ENCODE measurements around the gene TIFAB.
A peak's percentile ranks its signal among the peaks of the same experiment; 100 is the strongest.

TIFAB gene

DNA sequence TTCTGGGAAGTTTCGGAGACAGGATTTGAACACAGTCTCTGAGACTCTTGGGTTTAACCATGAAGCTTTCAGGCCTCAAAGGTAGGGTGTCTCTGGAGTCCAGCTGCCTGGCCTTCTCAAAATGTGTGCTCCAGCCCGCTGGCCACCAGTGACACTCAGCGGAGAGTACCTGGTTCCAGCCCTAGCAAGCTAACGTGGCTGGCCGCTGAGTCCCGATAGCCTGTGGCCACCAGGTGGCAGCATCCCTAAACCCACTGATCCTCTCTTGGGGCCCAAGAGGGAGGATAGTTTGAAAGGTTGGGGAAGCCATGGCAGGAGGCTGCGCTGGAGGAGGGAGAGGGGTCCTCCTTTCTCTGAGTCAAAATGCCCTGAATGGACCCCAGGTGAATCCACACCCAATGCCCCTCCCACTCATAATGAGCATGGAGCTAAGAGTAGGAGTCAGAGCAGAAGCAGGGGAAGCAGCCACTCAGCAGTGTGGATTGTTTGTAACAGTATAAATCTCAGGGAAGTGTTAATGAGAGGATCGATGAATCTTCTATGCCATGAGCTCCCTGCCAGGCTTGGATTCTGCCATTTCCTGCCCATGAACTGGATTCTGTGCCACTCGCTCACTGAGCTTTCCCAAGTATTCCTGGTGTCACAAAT lies 5.4 kb upstream of the TIFAB start:
- peak in 3 of 5 donors; percentile 17 to 48 (median 36) for DNase-seq

- DNase-seq: no peak
Measured at GRCh38 chr5:135456238-135457099, 4.3 kb upstream of the TIFAB start.

DNA sequence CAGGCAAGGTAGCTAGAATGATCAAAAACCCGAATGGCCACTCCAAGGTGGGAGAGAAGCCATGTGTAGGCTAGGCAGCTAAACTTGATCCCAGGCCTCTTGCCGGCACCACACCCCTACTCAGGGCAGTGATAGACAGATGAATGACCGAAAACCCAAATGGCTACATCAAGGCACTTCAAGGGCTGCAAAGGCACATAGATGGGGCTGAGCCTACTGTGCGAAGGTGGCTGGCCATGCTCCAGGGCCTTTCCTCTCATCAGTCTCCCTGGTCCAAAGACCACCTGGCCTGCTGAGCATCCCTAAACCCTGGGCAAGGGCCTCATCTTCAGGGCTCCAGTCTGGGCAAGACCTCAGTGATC lies 3.7 kb upstream of the TIFAB start:
- DNase-seq: no peak

- DNase-seq: no peak
Measured at GRCh38 chr5:135454946-135455345, 2.8 kb upstream of the TIFAB start.

- no peak for DNase-seq
Measured at GRCh38 chr5:135453613-135454012, 1.5 kb upstream of the TIFAB start.

- no peak for DNase-seq
Measured at GRCh38 chr5:135451581-135452320, 400 bp downstream of the TIFAB start.

DNA sequence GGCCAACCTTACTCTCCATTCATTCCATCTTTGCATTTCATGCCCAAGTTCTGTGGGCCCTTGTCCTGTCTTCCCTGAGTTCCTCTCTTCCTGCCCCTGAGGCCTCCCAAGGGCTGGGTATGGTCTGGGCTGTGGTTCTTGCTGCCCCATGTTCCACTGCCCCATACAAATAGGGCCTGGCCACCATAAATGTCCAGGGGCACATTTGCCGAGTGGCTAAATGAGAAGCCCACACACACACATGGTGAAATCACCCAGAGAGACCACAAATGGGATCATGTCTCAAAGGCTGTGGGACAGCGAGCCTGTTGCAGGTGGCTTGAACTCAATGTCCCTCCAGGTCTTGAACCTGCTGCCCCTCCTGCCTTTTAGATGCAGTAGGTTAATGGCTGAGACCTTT lies 1.2 kb downstream of the TIFAB start:
- no peak for DNase-seq

DNA sequence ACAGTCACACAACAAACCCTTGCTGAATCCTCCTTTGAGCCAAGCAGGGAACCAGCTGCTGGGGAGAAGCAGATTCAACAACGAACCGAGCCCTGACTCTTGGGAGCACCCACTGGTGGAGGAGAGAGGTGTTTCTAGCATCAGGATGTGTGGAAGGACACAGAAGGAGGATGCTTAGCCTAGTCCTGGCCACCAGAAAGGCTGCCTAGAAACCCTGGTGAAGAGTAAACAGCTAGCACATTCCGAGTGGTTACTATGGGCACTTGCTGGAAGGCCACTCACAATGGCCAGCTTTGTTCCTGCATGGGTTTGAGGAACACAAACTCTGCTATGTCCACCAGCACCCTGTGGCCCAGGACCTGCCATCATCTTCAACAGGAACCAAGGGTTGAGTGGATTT lies 1.8 kb downstream of the TIFAB start:
- DNase-seq: no peak

- no peak for DNase-seq
Measured at GRCh38 chr5:135449644-135450043, 2.5 kb downstream of the TIFAB start.

DNA sequence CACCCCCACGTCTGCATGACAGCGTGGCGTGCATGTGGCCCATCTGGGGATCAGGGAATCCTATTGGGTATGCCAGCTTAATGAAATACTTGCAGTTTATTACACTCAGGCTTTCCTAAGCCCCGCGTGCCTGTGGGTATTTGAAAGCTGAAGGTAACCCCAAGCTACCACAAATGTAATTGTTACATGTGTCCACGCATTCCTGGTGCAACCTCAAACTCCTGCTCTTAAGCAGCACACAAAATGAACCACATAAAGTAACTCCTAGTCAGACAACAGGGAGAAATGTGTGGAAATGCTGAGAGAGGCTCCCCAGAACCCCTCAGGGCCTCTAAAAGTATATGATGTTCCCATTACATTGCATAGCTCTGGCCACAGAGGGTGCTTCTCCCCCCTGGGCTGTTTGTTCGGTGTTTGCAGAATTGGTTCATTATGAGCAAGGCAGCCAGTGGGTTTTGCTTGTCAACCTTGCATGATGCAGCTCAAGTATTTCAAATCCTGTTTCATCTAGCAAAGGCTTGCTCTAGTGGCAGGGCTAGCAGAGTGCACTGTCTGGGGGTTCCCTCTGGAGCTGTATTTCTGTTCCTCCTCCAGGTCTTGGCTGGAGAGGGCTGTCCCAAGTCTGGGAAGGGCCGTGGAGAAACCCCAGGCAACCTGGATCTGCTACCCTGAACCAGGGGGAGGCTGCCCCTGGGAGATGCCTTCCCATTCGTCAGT lies 3.2 kb downstream of the TIFAB start:
- DNase-seq: no peak

DNA sequence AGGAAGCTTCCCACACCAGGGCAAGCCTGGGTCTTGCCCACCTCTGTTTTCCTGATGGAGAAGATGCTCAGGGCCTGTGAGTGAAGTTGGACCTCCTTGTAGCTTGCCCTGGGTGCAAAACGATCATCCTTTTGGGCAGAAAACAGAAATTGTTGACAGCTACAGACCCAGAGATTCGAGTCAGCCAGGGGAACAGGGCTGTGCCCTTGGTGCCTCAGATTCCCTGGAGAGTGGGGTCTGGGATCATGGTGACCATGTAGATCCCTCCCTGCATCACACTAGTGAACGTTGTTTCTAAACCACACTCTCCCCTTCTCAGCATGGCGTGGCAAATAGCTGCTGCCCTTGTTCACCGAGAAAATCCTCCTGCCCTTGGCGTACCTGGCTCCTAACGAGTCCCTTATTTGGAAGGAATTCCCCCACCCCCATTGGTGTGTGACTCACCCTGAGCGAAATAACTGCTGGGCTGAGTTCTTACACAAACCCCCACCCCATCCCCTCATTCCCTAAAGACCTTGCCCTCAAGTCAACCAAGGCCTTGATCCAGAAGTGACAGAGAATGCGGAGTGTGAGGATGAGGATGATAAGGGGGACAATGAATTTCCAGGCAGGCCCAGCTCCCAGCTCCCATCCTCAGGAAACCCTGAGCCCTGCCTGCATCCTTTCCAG lies 3.9 kb downstream of the TIFAB start:
- DNase-seq: no peak

- DNase-seq: no peak
Measured at GRCh38 chr5:135447298-135447929, 4.7 kb downstream of the TIFAB start, which contains the start of gene DCANP1. DCANP1 (minus strand) TSS chr5:135447348; CDS start chr5:135447108, 240 bp downstream.

DNA sequence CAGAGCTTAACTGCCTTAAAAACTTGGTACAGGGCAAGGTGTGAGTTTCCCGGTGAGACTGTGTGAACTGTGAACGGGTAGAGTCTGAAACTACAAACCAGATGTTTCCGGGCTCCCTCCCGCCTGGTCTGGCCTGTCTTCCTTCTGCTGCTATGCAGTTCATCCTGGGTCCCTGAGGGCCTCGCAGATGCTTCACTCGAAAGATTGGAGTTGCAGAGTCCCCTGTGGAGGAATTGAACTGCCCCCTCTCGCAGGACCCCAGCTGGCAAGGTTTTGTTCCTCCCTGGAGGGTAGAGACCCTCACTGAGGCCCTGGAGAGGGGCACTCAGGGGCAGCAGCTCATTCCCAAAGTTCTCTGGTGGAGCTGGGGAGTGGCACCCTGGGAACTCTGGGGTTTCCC lies 5.5 kb downstream of the TIFAB start:
- DNase-seq: no peak

DNA sequence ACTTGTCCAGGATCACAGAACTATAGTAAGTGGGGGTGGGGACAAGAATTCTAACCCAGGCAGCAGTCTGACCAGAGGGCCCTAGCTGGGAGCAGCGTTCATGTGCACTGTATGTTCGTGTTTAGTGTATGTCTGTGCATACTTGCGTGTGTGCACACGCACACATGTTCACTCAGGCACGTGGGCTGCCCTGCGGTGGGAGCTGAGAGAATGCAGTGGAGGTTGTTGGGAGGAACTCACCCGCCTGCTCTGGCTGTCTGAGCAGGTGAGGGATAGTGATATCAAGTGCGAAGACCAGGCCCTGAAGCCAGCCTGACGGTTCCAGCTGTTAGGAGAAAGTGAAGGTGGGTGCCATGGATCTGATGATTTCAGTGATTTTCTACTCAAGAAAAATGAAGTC lies 5.9 kb downstream of the TIFAB start:
- no peak for DNase-seq

GRCh38 chr5:135445306-135445985 lies 6.7 kb downstream of the TIFAB start:
- DNase-seq: no peak

- no peak for DNase-seq
Measured at GRCh38 chr5:135444881-135445280, 7.3 kb downstream of the TIFAB start.

DNA sequence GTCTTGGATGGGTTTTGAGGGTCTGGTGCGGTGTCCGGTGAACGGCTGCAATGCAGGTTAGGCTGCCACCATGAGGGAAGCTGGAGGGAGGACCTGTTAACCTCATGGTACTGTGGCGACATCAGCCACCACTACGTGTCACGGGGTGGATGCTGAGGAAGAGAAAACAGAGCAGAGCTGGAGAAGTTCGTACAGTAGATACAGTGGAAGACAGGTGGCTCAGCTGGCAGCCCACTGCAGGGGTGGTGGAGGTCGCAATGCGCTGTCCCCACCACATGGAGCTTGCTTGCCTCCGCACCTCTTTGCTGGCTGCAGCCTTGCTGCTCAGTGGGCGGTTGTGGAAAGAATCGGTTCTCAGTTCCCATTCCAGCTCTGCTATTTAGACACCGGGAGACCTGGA lies 7.8 kb downstream of the TIFAB start:
- DNase-seq: no peak

- no peak for DNase-seq
Measured at GRCh38 chr5:135443161-135443960, 8.8 kb downstream of the TIFAB start.

- DNase-seq: no peak
Measured at GRCh38 chr5:135442431-135443160, 9.6 kb downstream of the TIFAB start.

GRCh38 chr5:135441919-135442318 lies 10.2 kb downstream of the TIFAB start:
- no peak for DNase-seq
